Measurements from ENCODE around the gene PLA2G4B. TPM values are rescaled to one million over a fixed set of nuclear protein-coding genes. Genes with fewer than 3 reads are reported as not detected.
A peak's percentile ranks its signal among the peaks of the same experiment; 100 is the strongest.

Gene PLA2G4B
- total and polyA plus RNA-seq, 9 of the 15 experiments (the other 6 are each of a cell fraction or from before 2014, with no cell fraction given): 0.07 to 6.1 (median 2.8) TPM

DNA sequence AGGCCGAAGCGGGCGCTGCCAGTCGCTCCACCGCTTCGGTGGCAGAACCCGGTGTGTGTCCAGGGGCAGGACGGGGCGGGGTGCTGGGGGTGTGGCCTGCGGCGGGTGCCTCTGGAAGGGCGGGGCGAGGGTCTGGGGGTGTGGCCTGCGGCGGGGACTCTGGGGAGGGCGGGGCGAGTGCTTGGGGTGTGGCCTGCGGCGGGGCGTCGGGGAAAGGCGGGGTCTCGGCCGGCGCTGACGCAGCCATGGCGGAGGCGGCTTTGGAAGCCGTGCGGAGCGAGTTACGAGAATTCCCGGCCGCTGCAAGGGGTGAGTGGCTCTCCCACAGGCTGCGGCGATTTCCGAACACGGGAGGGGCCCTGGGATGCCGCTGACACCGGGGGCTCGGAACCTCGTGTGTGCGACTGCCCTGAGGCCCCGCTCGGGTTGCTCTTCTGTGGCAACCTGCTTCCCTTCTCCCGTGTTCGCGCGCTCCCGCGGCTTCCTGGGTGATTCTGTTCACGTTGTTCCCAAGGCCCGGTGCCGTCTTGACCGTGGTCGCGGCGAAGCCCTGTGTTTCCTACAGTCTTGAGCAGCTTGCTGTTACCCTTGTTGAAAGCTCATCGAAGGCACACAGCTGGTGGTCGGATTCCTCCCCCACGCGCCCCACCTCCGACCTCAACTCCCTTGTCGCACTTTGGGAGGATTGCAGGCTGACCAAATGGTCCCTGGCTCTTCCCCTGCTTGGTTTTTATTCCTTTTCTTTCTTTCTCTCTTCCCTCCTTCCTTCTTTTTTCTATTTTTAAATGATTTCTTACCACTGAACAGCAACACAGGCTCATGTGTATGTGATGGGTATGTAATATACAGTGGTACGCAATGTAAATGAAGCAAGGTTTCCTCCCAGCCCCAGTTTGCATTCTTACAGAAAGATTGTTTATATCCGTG, 10.5 kb upstream of the PLA2G4B start, which contains the start of gene JMJD7 (continued):
- TF ChIP-seq, protein P1, sequence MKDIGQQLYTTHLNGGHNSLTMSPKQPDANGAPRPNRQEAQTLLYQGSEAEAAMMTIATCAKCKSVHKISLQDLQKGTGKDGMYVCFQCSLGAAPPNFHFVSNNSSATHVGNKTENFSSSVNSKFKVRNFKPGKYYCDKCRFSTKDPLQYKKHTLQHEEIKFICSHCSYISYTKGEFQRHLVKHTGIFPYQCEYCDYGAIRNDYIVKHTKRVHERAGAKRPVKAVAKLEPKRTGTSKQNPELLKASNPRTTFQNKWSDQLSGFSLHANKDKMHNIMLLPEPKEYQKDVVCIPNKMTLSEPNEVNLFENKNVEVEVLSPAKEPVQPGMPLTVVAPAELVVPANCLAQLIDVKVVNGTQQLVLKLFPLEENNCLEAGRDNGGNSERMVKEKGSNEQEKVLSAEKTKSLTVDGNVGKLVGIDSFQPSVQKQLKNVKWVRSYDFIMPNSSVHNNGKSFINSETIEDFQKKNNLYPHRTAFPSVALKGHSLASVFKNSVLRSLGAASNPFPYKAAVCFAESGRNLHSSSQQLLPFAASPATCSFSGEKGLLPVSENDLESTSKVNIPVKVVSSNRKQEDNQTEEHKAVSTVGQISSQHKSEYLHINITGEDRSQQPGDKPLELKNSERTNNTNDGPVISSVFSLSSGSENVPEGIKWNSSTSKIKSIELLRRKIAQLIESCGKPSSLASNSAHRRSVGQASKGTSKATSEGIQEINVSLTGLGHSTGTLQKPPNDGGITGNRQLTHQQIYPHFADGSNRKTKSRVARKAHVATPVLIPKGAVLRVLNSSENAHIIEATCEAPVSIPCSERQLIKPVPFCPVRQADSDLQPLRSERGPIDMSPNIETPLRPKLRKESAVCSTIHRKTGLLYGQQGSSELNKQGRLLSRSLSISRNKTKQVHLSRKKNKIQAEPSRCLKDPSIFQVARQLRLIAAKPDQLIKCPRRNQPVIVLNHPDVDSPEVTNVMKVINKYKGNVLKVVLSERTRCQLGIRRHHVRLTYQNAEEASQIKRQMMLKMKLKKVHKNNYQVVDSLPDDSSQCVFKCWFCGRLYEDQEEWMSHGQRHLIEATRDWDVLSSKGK (CRISPR knock-in tag; IDR thresholded peaks at IDR 0.05): no peak
- TF ChIP-seq TFAM (CRISPR knock-in tag; conservative IDR thresholded peaks at IDR 0.05): no peak
- TF ChIP-seq ARID1B (IDR thresholded peaks at IDR 0.05): peak; percentile 53
- TF ChIP-seq ELF2 (CRISPR knock-in tag; IDR thresholded peaks at IDR 0.05): no peak
- TF ChIP-seq RBBP5 (IDR thresholded peaks at IDR 0.05; ENCODE audit: borderline replicate concordance, insufficient read depth, low read length, poor library complexity, severe bottlenecking): peak; percentile 83
- TF ChIP-seq NFIC (IDR thresholded peaks at IDR 0.05): peak; percentile 42
- TF ChIP-seq EZH2 (IDR thresholded peaks at IDR 0.05; ENCODE audit: borderline replicate concordance, low read depth, low read length): no peak
- peak; percentile 63 for TF ChIP-seq ATF7 (IDR thresholded peaks at IDR 0.05)
- TF ChIP-seq RBM39 (optimal IDR thresholded peaks at IDR 0.05; ENCODE audit: low read depth, low read length): peak; percentile 69
- TF ChIP-seq, protein P2, sequence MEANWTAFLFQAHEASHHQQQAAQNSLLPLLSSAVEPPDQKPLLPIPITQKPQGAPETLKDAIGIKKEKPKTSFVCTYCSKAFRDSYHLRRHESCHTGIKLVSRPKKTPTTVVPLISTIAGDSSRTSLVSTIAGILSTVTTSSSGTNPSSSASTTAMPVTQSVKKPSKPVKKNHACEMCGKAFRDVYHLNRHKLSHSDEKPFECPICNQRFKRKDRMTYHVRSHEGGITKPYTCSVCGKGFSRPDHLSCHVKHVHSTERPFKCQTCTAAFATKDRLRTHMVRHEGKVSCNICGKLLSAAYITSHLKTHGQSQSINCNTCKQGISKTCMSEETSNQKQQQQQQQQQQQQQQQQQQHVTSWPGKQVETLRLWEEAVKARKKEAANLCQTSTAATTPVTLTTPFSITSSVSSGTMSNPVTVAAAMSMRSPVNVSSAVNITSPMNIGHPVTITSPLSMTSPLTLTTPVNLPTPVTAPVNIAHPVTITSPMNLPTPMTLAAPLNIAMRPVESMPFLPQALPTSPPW (CRISPR knock-in tag; IDR thresholded peaks at IDR 0.05): peak; percentile 77
- no peak for TF ChIP-seq ZNF224 (CRISPR knock-in tag; IDR thresholded peaks at IDR 0.05)
- no peak for TF ChIP-seq ZNF445 (CRISPR knock-in tag; IDR thresholded peaks at IDR 0.05; ENCODE audit: low read depth)
- TF ChIP-seq SAP30 (IDR thresholded peaks at IDR 0.05; ENCODE audit: borderline replicate concordance, insufficient read depth, low read depth, low read length, poor library complexity, severe bottlenecking): peak; percentile 74
- no peak for TF ChIP-seq ZNF253 (CRISPR knock-in tag; conservative IDR thresholded peaks at IDR 0.05)
- TF ChIP-seq POLR2AphosphoS5 (IDR thresholded peaks at IDR 0.05; ENCODE audit: control insufficient read depth, insufficient read depth, low read depth, low read length): peak; percentile 44; the same call in 1 of the 2 replicates
- TF ChIP-seq PML (IDR thresholded peaks at IDR 0.05; ENCODE audit: low read length): peak; percentile 46
- TF ChIP-seq TAF1 (IDR thresholded peaks at IDR 0.05; ENCODE audit: control insufficient read depth, extremely low read depth, insufficient read depth, low read length, severe bottlenecking): peak; percentile 40
- no peak for TF ChIP-seq ZFP30 (CRISPR knock-in tag; IDR thresholded peaks at IDR 0.05; ENCODE audit: borderline replicate concordance)
- TF ChIP-seq NBN (IDR thresholded peaks at IDR 0.05; ENCODE audit: low read depth): 0 out of 2 replicates have a peak, but pooled peaks have one; percentile 31
- no peak for TF ChIP-seq FOXA3 (CRISPR knock-in tag; conservative IDR thresholded peaks at IDR 0.05 in 1 of 2, IDR thresholded peaks at IDR 0.05 in 1 of 2)
- peak; percentile 78 for TF ChIP-seq ZFX (CRISPR knock-in tag; IDR thresholded peaks at IDR 0.05)
- no peak for TF ChIP-seq ZNF696 (CRISPR knock-in tag; conservative IDR thresholded peaks at IDR 0.05)
- TF ChIP-seq EP400 (IDR thresholded peaks at IDR 0.05): peak; percentile 79

All from K562 (cell line).